ENCODE data around the gene INO80E. TPM values are rescaled to one million over a fixed set of nuclear protein-coding genes. Genes with fewer than 3 reads are reported as not detected.

Gene INO80E
- total RNA-seq, 1 experiment from 2014 or later, result 94.1 TPM

GRCh38 chr16:29989111-29989858, 6.8 kb upstream of the INO80E start:
- no peak overlapping the region for H2BK120ac ChIP-seq (ENCODE audit: low read depth, low read length, poor library complexity, severe bottlenecking)
- H3K36me3 Mint-ChIP-seq (ENCODE audit: insufficient read depth in 1 of 3, low read depth in 3 of 3), result peaks cover 26 to 73% (median 65%) of the 10 kb centered on the region in 3 experiments

More at GRCh38 chr16:29989111-29989858, 6.8 kb upstream of the INO80E start:
- H3K27me3 ChIP-seq (ENCODE audit: insufficient read depth, low read length), result no peaks in the 10 kb centered on the region
- H3K56ac ChIP-seq (ENCODE audit: insufficient read length, low read depth, low read length), result no peak overlapping the region
- no peak overlapping the region for H2BK5ac ChIP-seq (ENCODE audit: insufficient read length, low read length)
- Mint-ChIP-seq H3K27me3 (ENCODE audit: low read depth) (no peaks in the 10 kb centered on the region; the same call in 1 of the 2 replicates), H3K4me3 (no peak overlapping the region), H3K4me1 (peaks cover 2% of the 10 kb centered on the region in 2 experiments), H3K9me3 (no peaks in the 10 kb centered on the region), H3K27ac (peak overlapping the region; percentile 43 to 76 (median 74); a peak in 4 of 7 replicates)
- no peaks in the 10 kb centered on the region for H3K23me2 ChIP-seq (ENCODE audit: insufficient read length, low read depth, low read length, poor library complexity, severe bottlenecking)
- H4K91ac ChIP-seq (ENCODE audit: insufficient read length, low read depth, low read length), result no peak overlapping the region
- no peak overlapping the region for H2AK5ac ChIP-seq (ENCODE audit: insufficient read length, low read length)
- H2AFZ ChIP-seq (ENCODE audit: low read length), result no peak overlapping the region
- no peak overlapping the region for H3K27ac ChIP-seq (ENCODE audit: insufficient read length, low read depth, low read length)
- no peaks in the 10 kb centered on the region for H3K4me1 ChIP-seq (ENCODE audit: insufficient read depth, low read length)
- no peak overlapping the region for H3K4me2 ChIP-seq (ENCODE audit: insufficient read depth, insufficient read length, low read length)
- no peak for DNase-seq
- H3K9ac ChIP-seq (ENCODE audit: extremely low read depth, insufficient read length, low read length), result no peak overlapping the region
- WGBS (ENCODE audit: extremely low coverage, insufficient read length, low lambda C conversion rate), result no CpG with 5 or more reads among the region's 23 CpGs
- H4K5ac ChIP-seq (ENCODE audit: insufficient read length, low read depth, low read length), result no peak overlapping the region
- H3K23ac ChIP-seq (ENCODE audit: insufficient read length, low read depth, low read length), result no peak overlapping the region
- no peaks in the 10 kb centered on the region for H3K9me3 ChIP-seq (ENCODE audit: control insufficient read depth, low read depth, low read length)
- no peak overlapping the region for H3K4ac ChIP-seq (ENCODE audit: low read depth, low read length)
- no peak overlapping the region for H3K18ac ChIP-seq (ENCODE audit: insufficient read length, low read depth, low read length)
- no peak overlapping the region for H2BK20ac ChIP-seq (ENCODE audit: low read depth, low read length, poor library complexity, severe bottlenecking)
- H4K20me1 ChIP-seq (ENCODE audit: control insufficient read depth, insufficient read depth, insufficient read length), result no peaks in the 10 kb centered on the region
- no peaks in the 10 kb centered on the region for H3K79me1 ChIP-seq (ENCODE audit: insufficient read depth, low read depth, low read length, poor library complexity, severe bottlenecking)
- H3T11ph ChIP-seq (ENCODE audit: low read length), result no peak overlapping the region
- no peak overlapping the region for H3K14ac ChIP-seq (ENCODE audit: insufficient read depth, low read length)
- no peak for TF ChIP-seq CTCF (conservative IDR thresholded peaks at IDR 0.05)
- H4K8ac ChIP-seq (replicated peaks; ENCODE audit: insufficient read length, low read depth, low read length), result no peak overlapping the region
- no peaks in the 10 kb centered on the region for H3K79me2 ChIP-seq (ENCODE audit: insufficient read depth, low read length)
- no peak overlapping the region for H2BK12ac ChIP-seq (ENCODE audit: insufficient read length, low read depth, low read length)
- H2BK15ac ChIP-seq (ENCODE audit: low read depth, low read length), result no peak overlapping the region
